ENCODE results near the gene STAB1.

The STAB1 gene

GRCh38 chr3:52535411-52536111 lies 40.4 kb downstream of the STAB1 start:
- DNase-seq (ENCODE audit: low read depth in 1 of 2, low spot score in 1 of 2), result no peak
- Histone ChIP-seq H3K27ac (replicated peaks) (no peak overlapping the region), H3K4me3 (replicated peaks; ENCODE audit: insufficient read depth, low read length) (peak overlapping the region; percentile 27), H3K27me3 (ENCODE audit: insufficient read depth, poor library complexity, severe bottlenecking) (no peaks in the 10 kb centered on the region)
- TF ChIP-seq GABPA (IDR thresholded peaks at IDR 0.05; ENCODE audit: low read depth), result no peak
- no peak for TF ChIP-seq POLR2AphosphoS5 (IDR thresholded peaks at IDR 0.05; ENCODE audit: low read depth)
- TF ChIP-seq, protein P1, sequence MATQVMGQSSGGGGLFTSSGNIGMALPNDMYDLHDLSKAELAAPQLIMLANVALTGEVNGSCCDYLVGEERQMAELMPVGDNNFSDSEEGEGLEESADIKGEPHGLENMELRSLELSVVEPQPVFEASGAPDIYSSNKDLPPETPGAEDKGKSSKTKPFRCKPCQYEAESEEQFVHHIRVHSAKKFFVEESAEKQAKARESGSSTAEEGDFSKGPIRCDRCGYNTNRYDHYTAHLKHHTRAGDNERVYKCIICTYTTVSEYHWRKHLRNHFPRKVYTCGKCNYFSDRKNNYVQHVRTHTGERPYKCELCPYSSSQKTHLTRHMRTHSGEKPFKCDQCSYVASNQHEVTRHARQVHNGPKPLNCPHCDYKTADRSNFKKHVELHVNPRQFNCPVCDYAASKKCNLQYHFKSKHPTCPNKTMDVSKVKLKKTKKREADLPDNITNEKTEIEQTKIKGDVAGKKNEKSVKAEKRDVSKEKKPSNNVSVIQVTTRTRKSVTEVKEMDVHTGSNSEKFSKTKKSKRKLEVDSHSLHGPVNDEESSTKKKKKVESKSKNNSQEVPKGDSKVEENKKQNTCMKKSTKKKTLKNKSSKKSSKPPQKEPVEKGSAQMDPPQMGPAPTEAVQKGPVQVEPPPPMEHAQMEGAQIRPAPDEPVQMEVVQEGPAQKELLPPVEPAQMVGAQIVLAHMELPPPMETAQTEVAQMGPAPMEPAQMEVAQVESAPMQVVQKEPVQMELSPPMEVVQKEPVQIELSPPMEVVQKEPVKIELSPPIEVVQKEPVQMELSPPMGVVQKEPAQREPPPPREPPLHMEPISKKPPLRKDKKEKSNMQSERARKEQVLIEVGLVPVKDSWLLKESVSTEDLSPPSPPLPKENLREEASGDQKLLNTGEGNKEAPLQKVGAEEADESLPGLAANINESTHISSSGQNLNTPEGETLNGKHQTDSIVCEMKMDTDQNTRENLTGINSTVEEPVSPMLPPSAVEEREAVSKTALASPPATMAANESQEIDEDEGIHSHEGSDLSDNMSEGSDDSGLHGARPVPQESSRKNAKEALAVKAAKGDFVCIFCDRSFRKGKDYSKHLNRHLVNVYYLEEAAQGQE (IDR thresholded peaks at IDR 0.05; ENCODE audit: insufficient replicate concordance, low read depth), result no peak
- TF ChIP-seq SPI1 (IDR thresholded peaks at IDR 0.05; ENCODE audit: borderline replicate concordance, low read depth), result no peak
- TF ChIP-seq CTCF (IDR thresholded peaks at IDR 0.05; ENCODE audit: insufficient read depth, low read length), result no peak

GRCh38 chr3:52536112-52536368 lies 40.9 kb downstream of the STAB1 start:
- no peak for DNase-seq (ENCODE audit: low read depth in 1 of 2, low spot score in 1 of 2)
- TF ChIP-seq CTCF (IDR thresholded peaks at IDR 0.05; ENCODE audit: insufficient read depth, low read length), result no peak
- no peak for TF ChIP-seq GABPA (IDR thresholded peaks at IDR 0.05; ENCODE audit: low read depth)
- no peak for TF ChIP-seq SPI1 (IDR thresholded peaks at IDR 0.05; ENCODE audit: borderline replicate concordance, low read depth)
- TF ChIP-seq, protein P1 (IDR thresholded peaks at IDR 0.05; ENCODE audit: insufficient replicate concordance, low read depth), result no peak
- TF ChIP-seq POLR2AphosphoS5 (IDR thresholded peaks at IDR 0.05; ENCODE audit: low read depth), result no peak
- Histone ChIP-seq H3K27ac (replicated peaks) (no peak overlapping the region), H3K27me3 (ENCODE audit: insufficient read depth, poor library complexity, severe bottlenecking) (no peaks in the 10 kb centered on the region), H3K4me3 (replicated peaks; ENCODE audit: insufficient read depth, low read length) (peak overlapping the region; percentile 27)

GRCh38 chr3:52536369-52537164 lies 41.4 kb downstream of the STAB1 start, which contains the start of gene UQCC5:
UQCC5 (plus strand) TSS chr3:52536605; CDS start chr3:52536756, 151 bp downstream.
- H3K27ac ChIP-seq (replicated peaks), result peak within 1 kb of the TSS; percentile 74
- DNase-seq (ENCODE audit: low read depth in 1 of 2, low spot score in 1 of 2), result peak; percentile 97 to 98
- H3K4me3 ChIP-seq (replicated peaks; ENCODE audit: insufficient read depth, low read length), result peak within 1 kb of the TSS; percentile 77
- H3K27me3 ChIP-seq (ENCODE audit: insufficient read depth, poor library complexity, severe bottlenecking), result no peaks in the 10 kb centered on the region
- TF ChIP-seq POLR2AphosphoS5 (IDR thresholded peaks at IDR 0.05; ENCODE audit: low read depth) (peak; percentile 91), SPI1 (IDR thresholded peaks at IDR 0.05; ENCODE audit: borderline replicate concordance, low read depth) (no peak)
- TF ChIP-seq, protein P1 (IDR thresholded peaks at IDR 0.05; ENCODE audit: insufficient replicate concordance, low read depth), result no peak

All from HL-60 (cell line).